ENCODE data around the gene SFPQ. TPM values are rescaled to one million over a fixed set of nuclear protein-coding genes. Genes with fewer than 3 reads are reported as not detected.

SFPQ gene
- total and polyA plus RNA-seq, 7 donors, result 55.9 to 194 (median 136) TPM

DNA sequence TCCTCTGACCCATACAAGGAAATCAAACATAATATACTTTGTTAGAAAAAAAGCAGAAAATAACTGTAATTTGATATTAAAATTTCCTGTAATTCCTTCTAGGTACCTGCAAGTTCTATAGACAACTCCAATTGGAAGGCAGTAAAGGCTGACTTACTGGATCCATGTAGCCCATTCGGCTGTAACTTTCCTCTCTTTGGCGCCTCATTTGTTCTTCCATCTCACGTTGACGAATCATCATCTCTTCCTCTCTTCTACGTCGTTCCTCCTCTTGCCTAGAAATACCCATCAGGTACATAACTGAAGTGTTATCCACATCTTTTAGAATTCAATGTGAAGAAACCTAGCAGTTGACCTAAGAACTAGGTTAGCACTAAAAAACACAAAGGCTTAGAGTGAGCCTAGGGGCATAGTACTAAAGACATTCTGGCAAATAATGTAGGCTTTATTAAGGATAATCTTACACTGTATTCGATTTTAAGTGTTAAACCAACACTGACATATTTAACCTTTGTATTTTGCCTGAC lies 5.1 kb downstream of the SFPQ start:
- no peak overlapping the region for H3K27ac ChIP-seq
- no peak for TF ChIP-seq POLR2A (IDR thresholded peaks at IDR 0.05)
- no peak for TF ChIP-seq EP300 (IDR thresholded peaks at IDR 0.05)
- TF ChIP-seq CTCF (IDR thresholded peaks at IDR 0.05), result no peak
- no peak for TF ChIP-seq POLR2AphosphoS5 (IDR thresholded peaks at IDR 0.05)
- no peaks in the 10 kb centered on the region for H3K9me3 ChIP-seq
- H3K4me1 ChIP-seq, result peaks cover 0 to 76% (median 68%) of the 10 kb centered on the region in 4 donors
- H3K36me3 ChIP-seq, result peaks cover 54 to 86% (median 63%) of the 10 kb centered on the region in 4 donors
- WGBS, 2 donors, result 76 to 81% methylated on average over 7 of the region's 7 CpGs
- H3K4me3 ChIP-seq, result no peak overlapping the region
- DNase-seq, result no peak
- H3K27me3 ChIP-seq, result no peaks in the 10 kb centered on the region
- intact Hi-C loops (cut with DNase I), result no loop called here

- no peak overlapping the region for H3K4me3 ChIP-seq
- intact Hi-C loops (cut with DNase I), result no loop called here
- peaks cover 55 to 100% (median 75%) of the 10 kb centered on the region in 4 donors for H3K36me3 ChIP-seq
Measured at GRCh38 chr1:35186239-35186638, 6.7 kb downstream of the SFPQ start.

GRCh38 chr1:35185200-35185599 lies 7.7 kb downstream of the SFPQ start:
- intact Hi-C loops (cut with DNase I), result no loop called here
- Histone ChIP-seq H3K27ac (no peak overlapping the region), H3K4me1 (peaks cover 0 to 85% (median 75%) of the 10 kb centered on the region in 4 donors), H3K36me3 (peaks cover 62 to 100% (median 80%) of the 10 kb centered on the region in 4 donors), H3K4me3 (no peak overlapping the region), H3K9me3 (no peaks in the 10 kb centered on the region), H3K27me3 (no peaks in the 10 kb centered on the region)
- DNase-seq, result no peak
- 67 to 76% methylated on average over 5 of the region's 5 CpGs for WGBS, 2 donors
- no peak for TF ChIP-seq POLR2AphosphoS5 (IDR thresholded peaks at IDR 0.05)
- TF ChIP-seq CTCF (IDR thresholded peaks at IDR 0.05), result no peak
- TF ChIP-seq POLR2A (IDR thresholded peaks at IDR 0.05), result no peak
- no peak for TF ChIP-seq EP300 (IDR thresholded peaks at IDR 0.05)

More at GRCh38 chr1:35186239-35186638, 6.7 kb downstream of the SFPQ start:
- TF ChIP-seq POLR2A (IDR thresholded peaks at IDR 0.05) (no peak), POLR2AphosphoS5 (IDR thresholded peaks at IDR 0.05) (no peak), EP300 (IDR thresholded peaks at IDR 0.05) (no peak), CTCF (IDR thresholded peaks at IDR 0.05) (no peak)
- peak overlapping the region in 1 of 4 donors; percentile 4 for H3K27ac ChIP-seq
- DNase-seq, result no peak
- H3K27me3 ChIP-seq, result no peaks in the 10 kb centered on the region
- H3K4me1 ChIP-seq, result peaks cover 0 to 85% (median 76%) of the 10 kb centered on the region in 4 donors
- no peaks in the 10 kb centered on the region for H3K9me3 ChIP-seq
- 28 to 57% methylated on average over 4 of the region's 4 CpGs for WGBS, 2 donors

DNA sequence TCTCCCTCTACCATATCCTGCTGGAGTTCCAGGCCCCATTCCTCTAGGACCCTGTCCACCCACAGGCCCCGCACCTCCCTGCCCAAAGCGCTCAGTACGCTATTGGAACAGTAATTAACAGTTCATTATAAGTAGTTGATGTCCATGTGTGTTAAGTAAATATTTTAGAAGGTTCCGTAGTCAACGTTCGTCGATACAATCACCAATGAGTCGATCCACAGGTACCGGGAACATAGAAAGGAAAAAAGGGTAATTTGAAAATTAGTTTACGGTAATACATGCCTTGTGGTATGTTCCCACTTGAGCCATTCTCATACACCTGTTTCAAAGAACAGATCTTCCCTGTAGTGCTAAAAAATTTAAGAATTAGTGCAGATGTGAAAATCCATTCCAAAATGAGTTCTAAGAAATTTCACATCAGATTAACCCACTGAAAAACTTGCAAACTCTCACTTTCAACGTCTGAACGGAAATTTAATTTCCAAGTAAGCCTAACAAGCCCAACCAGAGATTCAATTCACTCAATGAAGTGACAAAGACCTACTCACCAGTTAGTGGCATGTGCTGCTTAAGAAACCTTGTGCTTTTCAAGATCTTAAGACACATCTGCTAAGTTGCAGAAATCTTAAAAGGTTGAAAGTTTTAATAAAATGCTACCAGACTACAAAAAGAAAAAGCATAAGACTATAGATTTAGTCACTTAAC lies 8.3 kb downstream of the SFPQ start:
- DNase-seq, result no peak
- Histone ChIP-seq H3K27me3 (no peaks in the 10 kb centered on the region), H3K27ac (no peak overlapping the region), H3K4me1 (peaks cover 0 to 85% (median 74%) of the 10 kb centered on the region in 4 donors), H3K9me3 (no peaks in the 10 kb centered on the region), H3K36me3 (peaks cover 57 to 100% (median 78%) of the 10 kb centered on the region in 4 donors), H3K4me3 (no peak overlapping the region)
- WGBS, 2 donors, result 86 to 87% methylated on average over 12 of the region's 12 CpGs
- TF ChIP-seq CTCF (IDR thresholded peaks at IDR 0.05) (no peak), EP300 (IDR thresholded peaks at IDR 0.05) (no peak), POLR2A (IDR thresholded peaks at IDR 0.05) (no peak), POLR2AphosphoS5 (IDR thresholded peaks at IDR 0.05) (no peak)
- intact Hi-C loops (cut with DNase I), result no loop called here
